Naive B cell (primary cell): ENCODE data around the gene VGLL3. TPM values are rescaled to one million over a fixed set of nuclear protein-coding genes. Genes with fewer than 3 reads are reported as not detected.

Source experiments
- ATAC-seq, 2 donors: fragments of 150-1000 bp; cut with Tn5 transposase; 2 replicates each; pipeline ENCODE4 v1.10.0; 2021; ENCODE audit warnings: low read depth in 2 of 2, mild to moderate bottlenecking in 2 of 2, moderate library complexity in 2 of 2
- DNase-seq: peaks from one replicate; pipeline ENCODE4 v3.0.0; 2022
- H3K27ac Mint-ChIP-seq, 6 donors: one replicate each; pipeline ENCODE4 v1.8.0; 2020 to 2022; ENCODE audit warnings: mild to moderate bottlenecking in 6 of 6, mixed read lengths in 6 of 6, moderate library complexity in 5 of 6, inconsistent platforms in 2 of 6
- H3K27me3 Mint-ChIP-seq, 3 donors: one replicate each; pipeline ENCODE4 v1.8.0; 2021 to 2022; ENCODE audit warnings: mixed read lengths in 3 of 3, mild to moderate bottlenecking in 1 of 3
- H3K36me3 Mint-ChIP-seq, 2 donors: one replicate each; pipeline ENCODE4 v1.8.0; 2020 to 2022; ENCODE audit warnings: mixed read lengths in 2 of 2, inconsistent platforms in 1 of 2, mild to moderate bottlenecking in 1 of 2
- H3K4me1 Mint-ChIP-seq, 3 donors: one replicate each; pipeline ENCODE4 v1.8.0; 2020 to 2022; ENCODE audit warnings: mixed read lengths in 3 of 3, inconsistent platforms in 1 of 3, mild to moderate bottlenecking in 1 of 3, moderate library complexity in 1 of 3
- H3K4me3 Mint-ChIP-seq, 8 donors: one replicate each; pipeline ENCODE4 v1.8.0; 2020 to 2022; ENCODE audit warnings: mild to moderate bottlenecking in 8 of 8, mixed read lengths in 8 of 8, moderate library complexity in 8 of 8, inconsistent platforms in 2 of 8
- H3K9me3 Mint-ChIP-seq, 7 donors: one replicate each; pipeline ENCODE4 v1.8.0; 2020 to 2022; ENCODE audit warnings: mixed read lengths in 7 of 7, mild to moderate bottlenecking in 5 of 7, inconsistent platforms in 2 of 7, moderate library complexity in 1 of 7
- polyA plus RNA-seq, 6 donors: library from polyadenylated mRNA; unstranded; fragments of 300-500 nt; fragmentation: Illumina TruSeq; gene quantifications; one replicate each; pipeline ENCODE4 v1.2.3, GENCODE V29; 2021; ENCODE audit warnings: low read depth in 6 of 6

VGLL3 gene
- polyA plus RNA-seq, 6 donors from 2014 or later = not detected

DNA sequence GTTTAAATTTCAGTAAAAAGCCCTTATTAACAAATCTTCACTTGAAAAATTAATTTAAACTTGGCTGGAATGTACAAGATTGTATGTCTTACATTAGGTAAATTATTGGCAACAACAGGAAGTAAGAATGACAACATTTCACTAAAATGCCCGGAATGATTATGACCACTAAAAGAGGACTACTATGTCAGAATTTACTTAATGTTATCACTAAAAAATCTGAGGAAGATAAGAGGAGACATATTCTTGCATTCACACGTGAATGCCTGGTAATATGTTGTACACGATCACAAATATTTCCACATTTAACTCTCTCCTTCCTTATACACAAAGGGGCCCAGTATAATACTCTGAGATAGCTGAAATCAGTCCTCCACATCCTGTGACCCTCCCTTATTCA lies 29.7 kb downstream of the VGLL3 start:
- DNase-seq (no peak), ATAC-seq (no peak)
- H3K27ac Mint-ChIP-seq = no peak overlapping the region
- H3K9me3 Mint-ChIP-seq = peaks cover 0 to 4% (median 0%) of the 10 kb centered on the region in 7 donors
- H3K36me3 Mint-ChIP-seq = no peaks in the 10 kb centered on the region
- H3K27me3 Mint-ChIP-seq = no peaks in the 10 kb centered on the region
- H3K4me3 Mint-ChIP-seq = no peak overlapping the region
- H3K4me1 Mint-ChIP-seq = no peaks in the 10 kb centered on the region

DNA sequence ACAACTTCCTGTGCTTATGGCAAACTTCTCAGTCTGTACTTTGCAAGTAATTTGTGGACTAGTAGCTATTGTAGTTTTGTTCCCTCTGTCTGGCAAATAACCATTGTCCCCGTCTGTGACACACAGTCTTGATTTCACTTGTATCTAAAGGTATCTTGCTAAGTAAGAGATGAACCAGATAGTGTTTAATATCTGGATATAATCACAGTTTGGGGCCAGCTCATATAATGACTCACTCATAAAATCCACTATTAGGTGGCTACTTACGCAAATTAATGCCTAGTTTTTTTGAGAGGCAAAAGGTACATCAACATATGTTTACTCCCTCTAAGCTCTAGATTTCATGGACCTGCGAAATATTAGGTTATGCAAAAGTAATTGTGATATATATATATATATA lies 30.4 kb downstream of the VGLL3 start:
- no peak overlapping the region for H3K27ac Mint-ChIP-seq

DNA sequence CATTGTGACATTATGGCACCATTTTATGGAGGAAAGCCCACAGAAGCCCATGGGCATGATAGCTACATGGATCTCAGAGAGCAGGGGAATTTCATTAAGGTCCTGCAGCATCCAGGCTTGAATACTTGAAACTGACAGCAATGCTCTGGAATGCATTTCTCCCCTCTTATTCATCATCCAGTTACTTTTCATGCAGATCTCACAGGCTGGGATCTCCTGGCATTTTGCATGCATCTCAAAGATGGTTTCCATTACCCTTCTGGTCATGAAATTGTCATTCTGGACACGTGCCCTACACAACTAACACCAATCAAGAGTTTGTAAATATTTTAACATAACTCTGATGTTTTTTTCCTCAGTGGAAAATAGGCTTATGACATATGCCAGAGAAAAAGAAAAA lies 32.4 kb downstream of the VGLL3 start:
- Mint-ChIP-seq H3K27me3 (no peaks in the 10 kb centered on the region), H3K27ac (no peak overlapping the region), H3K9me3 (peaks cover 0 to 4% (median 0%) of the 10 kb centered on the region in 7 donors), H3K4me1 (no peaks in the 10 kb centered on the region), H3K4me3 (no peak overlapping the region), H3K36me3 (no peaks in the 10 kb centered on the region)
- DNase-seq (no peak), ATAC-seq (no peak)

More for the DNA sequence above, 30.4 kb downstream of the VGLL3 start:
- no peaks in the 10 kb centered on the region for H3K36me3 Mint-ChIP-seq
- no peaks in the 10 kb centered on the region for H3K4me1 Mint-ChIP-seq
- H3K27me3 Mint-ChIP-seq = no peaks in the 10 kb centered on the region
- DNase-seq (no peak), ATAC-seq (no peak)
- peaks cover 0 to 4% (median 0%) of the 10 kb centered on the region in 7 donors for H3K9me3 Mint-ChIP-seq
- H3K4me3 Mint-ChIP-seq = no peak overlapping the region

DNA sequence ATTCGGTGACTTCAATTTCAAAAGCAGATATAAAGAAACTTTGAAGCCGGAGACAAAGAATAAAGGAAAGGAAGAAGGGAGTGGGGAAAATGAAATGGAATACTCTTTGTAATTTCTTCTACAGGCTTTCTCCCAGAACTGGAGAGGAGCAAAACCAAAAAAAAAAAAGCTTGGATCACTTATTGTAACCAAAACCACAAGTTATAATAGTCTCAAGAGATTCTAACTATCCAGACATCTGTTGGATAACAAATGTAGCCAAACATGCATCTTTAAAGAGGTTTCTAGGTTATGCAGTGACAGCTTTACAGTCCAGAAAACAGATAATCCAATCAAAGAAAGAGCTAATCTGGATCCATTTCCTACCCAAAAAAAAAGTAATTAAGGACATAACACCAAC lies 36.2 kb downstream of the VGLL3 start:
- Mint-ChIP-seq H3K27ac (no peak overlapping the region), H3K4me3 (no peak overlapping the region), H3K9me3 (peaks cover 0 to 4% (median 0%) of the 10 kb centered on the region in 7 donors), H3K4me1 (no peaks in the 10 kb centered on the region), H3K36me3 (no peaks in the 10 kb centered on the region), H3K27me3 (no peaks in the 10 kb centered on the region)
- DNase-seq (no peak), ATAC-seq (no peak)

DNA sequence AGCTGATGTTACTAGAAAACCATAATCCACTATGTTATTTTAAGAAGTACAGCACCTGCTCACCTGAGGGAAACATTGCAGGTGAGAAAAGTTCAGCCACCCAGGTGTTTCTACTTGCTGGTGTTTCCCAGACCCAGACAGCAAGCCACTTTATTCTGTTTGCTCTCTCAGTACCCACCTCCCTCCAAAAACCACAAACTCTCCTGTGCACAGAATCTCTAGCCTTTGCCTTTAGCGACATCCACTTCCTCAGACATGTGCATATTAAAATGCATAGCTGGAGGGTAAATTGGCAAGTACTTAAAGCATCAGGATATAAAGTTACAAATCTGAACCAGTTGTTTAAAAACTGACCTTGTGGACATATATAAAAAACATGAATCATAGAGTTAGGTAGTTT lies 36.7 kb downstream of the VGLL3 start:
- Mint-ChIP-seq H3K27me3 (no peaks in the 10 kb centered on the region), H3K9me3 (peaks cover 0 to 4% (median 0%) of the 10 kb centered on the region in 7 donors), H3K27ac (no peak overlapping the region), H3K4me3 (no peak overlapping the region), H3K4me1 (no peaks in the 10 kb centered on the region), H3K36me3 (no peaks in the 10 kb centered on the region)
- DNase-seq (no peak), ATAC-seq (no peak)

DNA sequence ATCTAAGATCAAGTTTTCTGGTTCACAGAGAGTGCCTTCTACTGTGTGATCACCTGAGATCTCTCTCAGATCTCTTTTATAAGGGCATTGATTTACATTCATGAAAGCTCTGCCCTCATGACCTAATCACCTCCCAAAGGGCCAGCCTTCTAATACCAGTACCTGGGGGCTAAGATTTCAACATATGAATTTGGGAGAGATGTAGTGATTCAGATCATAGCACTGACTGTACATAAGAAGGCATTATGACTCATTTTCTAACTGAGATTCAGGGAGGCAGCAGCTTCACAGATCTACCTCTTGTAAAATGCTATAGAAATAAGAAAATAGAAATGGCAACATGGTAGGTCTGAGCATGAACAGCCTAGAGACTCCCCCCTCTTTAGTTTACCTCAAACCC lies 39.6 kb downstream of the VGLL3 start:
- H3K9me3 Mint-ChIP-seq = peaks cover 0 to 3% (median 0%) of the 10 kb centered on the region in 7 donors
- ATAC-seq (no peak), DNase-seq (no peak)
- H3K4me3 Mint-ChIP-seq = no peak overlapping the region
- H3K4me1 Mint-ChIP-seq = no peaks in the 10 kb centered on the region
- no peaks in the 10 kb centered on the region for H3K36me3 Mint-ChIP-seq
- no peak overlapping the region for H3K27ac Mint-ChIP-seq
- no peaks in the 10 kb centered on the region for H3K27me3 Mint-ChIP-seq

DNA sequence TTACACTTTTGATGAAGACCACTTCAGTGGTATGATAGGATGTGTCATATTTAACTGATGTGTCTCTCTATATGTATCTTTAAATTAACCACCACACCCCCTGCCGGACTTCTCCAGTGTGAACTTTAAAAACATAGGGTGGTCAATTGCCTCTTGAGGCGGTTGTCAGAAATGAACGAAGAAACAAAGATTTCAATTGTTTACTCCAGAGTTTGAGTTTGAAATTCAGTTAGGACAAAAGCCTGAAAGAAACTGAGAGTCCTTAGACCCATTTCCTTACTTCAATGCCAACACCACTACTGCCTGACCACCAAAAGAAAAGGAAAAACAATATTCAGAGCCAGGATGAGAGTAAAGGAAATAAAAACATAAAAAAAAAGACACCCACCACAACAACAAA lies 40.2 kb downstream of the VGLL3 start:
- Mint-ChIP-seq H3K4me1 (no peaks in the 10 kb centered on the region), H3K27me3 (no peaks in the 10 kb centered on the region), H3K4me3 (no peak overlapping the region), H3K36me3 (no peaks in the 10 kb centered on the region), H3K9me3 (peaks cover 0 to 3% (median 0%) of the 10 kb centered on the region in 7 donors), H3K27ac (no peak overlapping the region)
- ATAC-seq (no peak), DNase-seq (no peak)

DNA sequence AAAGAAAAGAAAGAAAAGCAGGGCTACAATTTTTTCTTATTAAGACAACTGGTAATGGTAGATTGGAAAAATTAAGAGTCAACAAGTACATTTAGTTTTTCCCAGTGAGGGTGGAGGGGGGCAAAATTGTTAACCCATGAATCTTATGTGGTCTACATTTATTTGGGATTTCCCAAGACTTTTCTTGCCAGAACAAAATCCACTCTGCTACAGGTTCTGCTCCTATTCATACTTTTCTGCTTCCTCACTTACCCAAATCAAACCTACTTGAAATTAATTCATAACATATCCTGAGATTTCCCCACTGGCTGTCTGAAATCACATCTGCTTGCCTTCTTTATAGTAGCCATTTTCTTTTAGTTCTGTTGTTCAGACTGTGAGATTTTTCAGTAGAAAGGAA lies 41.1 kb downstream of the VGLL3 start:
- H3K4me1 Mint-ChIP-seq = no peaks in the 10 kb centered on the region

DNA sequence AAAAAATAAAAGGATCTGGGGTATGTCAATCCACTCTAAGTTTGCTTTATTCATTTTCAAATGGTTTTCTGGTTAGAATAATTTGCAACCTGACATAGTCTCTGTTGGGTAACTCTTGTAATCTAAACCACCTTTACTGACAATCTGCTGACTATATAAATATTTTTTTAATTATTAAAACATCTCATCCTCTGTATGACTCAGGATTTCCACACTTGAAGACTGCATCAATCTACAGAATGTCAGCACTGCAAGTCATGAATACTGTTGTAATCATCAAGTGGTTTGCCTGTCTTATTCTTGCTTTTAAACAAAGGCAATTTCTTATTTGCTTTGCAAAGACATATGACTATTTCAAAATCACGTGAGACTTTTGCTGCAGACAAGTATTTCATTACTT lies 42.1 kb downstream of the VGLL3 start:
- Mint-ChIP-seq H3K4me1 (no peaks in the 10 kb centered on the region), H3K27ac (no peak overlapping the region), H3K9me3 (peaks cover 0 to 4% (median 0%) of the 10 kb centered on the region in 7 donors), H3K27me3 (no peaks in the 10 kb centered on the region), H3K4me3 (no peak overlapping the region), H3K36me3 (no peaks in the 10 kb centered on the region)
- no peak for DNase-seq
- ATAC-seq = no peak

More for the DNA sequence above, 41.1 kb downstream of the VGLL3 start:
- peaks cover 0 to 3% (median 0%) of the 10 kb centered on the region in 7 donors for H3K9me3 Mint-ChIP-seq
- H3K27ac Mint-ChIP-seq = peak overlapping the region in 1 of 6 donors; percentile 41
- no peak overlapping the region for H3K4me3 Mint-ChIP-seq
- ATAC-seq = no peak
- no peak for DNase-seq
- no peaks in the 10 kb centered on the region for H3K36me3 Mint-ChIP-seq
- H3K27me3 Mint-ChIP-seq = no peaks in the 10 kb centered on the region

DNA sequence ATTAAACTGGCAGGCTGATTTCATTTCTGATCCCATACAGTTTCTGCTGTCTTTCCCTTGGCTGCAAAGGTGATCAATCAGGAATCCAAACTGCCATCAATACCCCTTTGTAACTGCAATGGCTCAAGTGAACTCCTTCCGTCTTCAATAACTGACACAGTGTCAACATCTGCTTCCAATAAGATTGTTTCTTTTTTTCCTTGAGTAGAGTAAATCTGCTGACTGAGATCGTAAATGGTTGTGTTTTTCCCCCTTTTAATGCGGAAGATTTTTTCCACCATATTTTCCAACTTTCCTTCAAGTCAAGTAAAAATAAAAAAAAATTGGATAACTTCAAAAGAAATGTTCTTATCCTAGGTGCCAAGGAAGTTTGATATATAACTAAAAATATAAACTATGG lies 48.7 kb downstream of the VGLL3 start:
- ATAC-seq = no peak
- H3K27me3 Mint-ChIP-seq = no peaks in the 10 kb centered on the region
- no peak overlapping the region for H3K4me3 Mint-ChIP-seq
- no peaks in the 10 kb centered on the region for H3K36me3 Mint-ChIP-seq
- H3K9me3 Mint-ChIP-seq = peaks cover 0 to 3% (median 0%) of the 10 kb centered on the region in 7 donors
- no peak for DNase-seq
- H3K4me1 Mint-ChIP-seq = no peaks in the 10 kb centered on the region
- H3K27ac Mint-ChIP-seq = no peak overlapping the region

DNA sequence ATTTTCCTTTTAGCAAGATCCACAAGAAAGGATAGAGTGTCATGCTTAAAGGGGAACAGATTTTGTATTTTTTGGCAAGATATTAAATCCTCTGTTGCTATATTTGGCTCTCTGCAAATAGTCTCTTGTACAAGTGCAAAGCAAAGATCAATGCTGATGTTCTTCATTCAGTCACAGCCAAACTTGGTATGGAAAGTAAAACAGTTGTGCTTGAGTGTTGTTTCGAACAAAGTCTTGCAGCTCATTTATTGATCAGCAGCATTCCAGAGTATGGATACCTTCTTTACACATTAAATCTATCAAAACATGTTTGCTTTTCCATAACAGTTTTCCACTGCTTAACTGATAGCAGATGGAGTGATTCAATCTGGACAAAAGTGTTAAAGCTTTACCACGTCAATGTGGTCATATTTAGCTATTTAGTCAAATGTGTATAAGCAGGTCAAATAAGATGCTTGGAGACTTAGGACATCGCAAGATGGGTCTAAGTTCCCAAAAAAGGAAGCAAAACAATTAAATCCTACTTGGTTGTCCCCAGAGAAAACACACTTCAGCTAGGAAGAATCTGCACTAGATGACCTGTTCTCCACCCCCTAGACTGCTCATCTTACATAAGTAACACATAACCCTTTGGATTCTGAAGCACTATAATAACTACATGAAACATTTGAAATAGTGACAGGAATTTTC lies 52.4 kb downstream of the VGLL3 start:
- H3K36me3 Mint-ChIP-seq = no peaks in the 10 kb centered on the region
- H3K9me3 Mint-ChIP-seq = peaks cover 0 to 11% (median 0%) of the 10 kb centered on the region in 7 donors
- DNase-seq = no peak
- H3K4me1 Mint-ChIP-seq = no peaks in the 10 kb centered on the region
- H3K27me3 Mint-ChIP-seq = no peaks in the 10 kb centered on the region
- no peak overlapping the region for H3K27ac Mint-ChIP-seq
- ATAC-seq = no peak
- no peak overlapping the region for H3K4me3 Mint-ChIP-seq

DNA sequence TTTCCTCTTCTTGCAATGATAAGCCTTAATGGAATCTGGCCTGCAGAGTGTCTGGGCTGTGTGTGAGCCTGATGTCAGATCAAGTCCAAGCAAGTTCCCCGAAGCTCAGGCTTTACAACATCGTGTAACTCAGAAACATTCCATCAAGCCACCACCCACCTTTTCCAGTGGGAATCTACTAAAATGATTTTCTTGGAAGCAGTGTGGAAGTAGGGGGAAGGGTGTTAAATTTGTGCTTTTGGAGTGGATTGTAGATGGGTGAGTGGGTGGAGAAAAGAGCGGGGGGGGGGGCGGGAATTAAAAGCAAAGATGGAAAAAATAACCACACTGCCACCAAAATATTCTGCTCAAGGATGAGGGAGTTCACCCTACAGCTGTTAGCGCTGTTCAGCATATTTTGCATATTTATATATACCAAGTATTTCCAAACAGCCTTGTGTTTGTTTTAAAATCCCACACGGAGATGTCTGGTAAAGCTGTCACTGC lies 53.6 kb downstream of the VGLL3 start:
- Mint-ChIP-seq H3K27ac (no peak overlapping the region), H3K4me3 (no peak overlapping the region), H3K9me3 (peaks cover 0 to 11% (median 0%) of the 10 kb centered on the region in 7 donors), H3K27me3 (no peaks in the 10 kb centered on the region), H3K36me3 (no peaks in the 10 kb centered on the region), H3K4me1 (no peaks in the 10 kb centered on the region)
- ATAC-seq (no peak), DNase-seq (no peak)

DNA sequence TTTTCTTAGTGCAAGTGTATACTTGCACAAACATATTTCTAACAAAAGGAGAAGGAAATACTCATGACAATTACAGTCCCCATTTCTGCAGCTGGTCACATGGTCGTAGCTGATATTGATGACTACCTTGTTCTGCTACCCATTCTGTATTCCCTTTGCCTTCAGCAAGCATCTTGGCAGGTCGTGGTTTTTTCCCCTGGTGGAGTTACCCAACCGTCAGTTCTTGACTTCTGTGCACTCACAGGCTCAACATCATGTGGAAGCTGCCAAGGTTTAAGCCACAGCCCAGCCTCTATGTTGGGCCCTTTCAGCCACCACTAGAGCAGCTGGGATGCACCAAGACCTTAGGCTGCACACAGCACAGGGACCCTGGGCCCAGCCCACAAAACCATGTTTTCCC lies 56.1 kb downstream of the VGLL3 start:
- Mint-ChIP-seq H3K4me3 (no peak overlapping the region), H3K27me3 (no peaks in the 10 kb centered on the region), H3K27ac (no peak overlapping the region), H3K9me3 (peaks cover 0 to 11% (median 0%) of the 10 kb centered on the region in 7 donors), H3K4me1 (no peaks in the 10 kb centered on the region), H3K36me3 (no peaks in the 10 kb centered on the region)
- ATAC-seq (no peak), DNase-seq (no peak)

DNA sequence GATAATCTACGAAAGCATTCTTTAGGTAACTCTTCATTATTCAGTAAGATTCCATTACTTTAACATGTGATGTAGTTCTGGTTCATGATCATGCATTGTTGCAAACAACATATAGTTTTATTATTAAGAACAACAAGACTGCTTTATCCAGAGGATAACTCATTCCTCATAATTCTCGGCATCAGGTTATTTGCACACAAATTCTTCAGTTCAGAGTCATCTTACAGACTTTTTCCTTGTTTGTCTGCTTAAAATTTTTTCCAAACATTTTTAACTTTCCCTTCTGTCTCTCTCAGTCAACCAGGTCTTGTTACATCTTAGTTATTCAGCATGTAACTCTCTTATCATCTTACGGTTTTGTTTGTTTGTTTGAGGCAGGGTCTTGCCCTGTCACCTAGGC lies 60.1 kb downstream of the VGLL3 start:
- peaks cover 0 to 11% (median 0%) of the 10 kb centered on the region in 7 donors for H3K9me3 Mint-ChIP-seq
- no peak for ATAC-seq
- H3K4me3 Mint-ChIP-seq = no peak overlapping the region
- H3K27me3 Mint-ChIP-seq = no peaks in the 10 kb centered on the region
- DNase-seq = no peak
- no peak overlapping the region for H3K27ac Mint-ChIP-seq
- no peaks in the 10 kb centered on the region for H3K4me1 Mint-ChIP-seq
- no peaks in the 10 kb centered on the region for H3K36me3 Mint-ChIP-seq
